NCI-H187 (cell line): ENCODE measurements around the gene HPCAL1.

Source experiments
- DNase-seq, 2 experiments: peaks; one replicate each; lab custom pipeline; 2025; lab: John Stamatoyannopoulos, UW

HPCAL1 gene

GRCh38 chr2:10323535-10323934, 20.8 kb downstream of the HPCAL1 start:
- DNase-seq, result no peak

- DNase-seq, result no peak
These were observed 21.6 kb downstream of the HPCAL1 start for GRCh38 chr2:10324095-10324832.

GRCh38 chr2:10325278-10326145, 22.8 kb downstream of the HPCAL1 start:
- DNase-seq, result peak; percentile 77 to 84

GRCh38 chr2:10326151-10326616, 23.5 kb downstream of the HPCAL1 start:
- DNase-seq, result no peak

- DNase-seq, result peak; percentile 31 to 43
These were observed 24.2 kb downstream of the HPCAL1 start for GRCh38 chr2:10326707-10327594.

GRCh38 chr2:10327896-10328669, 25.4 kb downstream of the HPCAL1 start:
- no peak for DNase-seq

- DNase-seq, result no peak
These were observed 26.2 kb downstream of the HPCAL1 start for GRCh38 chr2:10328670-10329579.

GRCh38 chr2:10329580-10329879, 26.8 kb downstream of the HPCAL1 start:
- DNase-seq, result no peak

- DNase-seq, result no peak
These were observed 27.4 kb downstream of the HPCAL1 start for GRCh38 chr2:10329880-10330699.

- no peak for DNase-seq
These were observed 28.0 kb downstream of the HPCAL1 start for GRCh38 chr2:10330700-10331026.

GRCh38 chr2:10331027-10331701, 28.5 kb downstream of the HPCAL1 start:
- DNase-seq, result no peak

- no peak for DNase-seq
These were observed 29.1 kb downstream of the HPCAL1 start for GRCh38 chr2:10331702-10332401.

- no peak for DNase-seq
These were observed 29.9 kb downstream of the HPCAL1 start for GRCh38 chr2:10332402-10333246.

GRCh38 chr2:10333247-10333613, 30.5 kb downstream of the HPCAL1 start:
- no peak for DNase-seq

- no peak for DNase-seq
These were observed 31.3 kb downstream of the HPCAL1 start for GRCh38 chr2:10333966-10334365.

GRCh38 chr2:10335046-10335840, 32.5 kb downstream of the HPCAL1 start:
- DNase-seq, result no peak

GRCh38 chr2:10336283-10336682, 33.6 kb downstream of the HPCAL1 start:
- DNase-seq, result no peak
